GM21381 (cell line): ENCODE data around the gene PRM2.

Experiments used
- ATAC-seq: cut with Tn5 transposase; IDR thresholded peaks from one replicate; pipeline ENCODE4 v1.9.1; 2021; ENCODE audit warnings: mild to moderate bottlenecking, moderate library complexity; ENCODE audit not compliant: unreplicated experiment

The PRM2 gene

GRCh38 chr16:11250786-11251524 is 25.3 kb downstream of the PRM2 start:
- no peak for ATAC-seq

- ATAC-seq: no peak
Measured at GRCh38 chr16:11250091-11250785, 26.0 kb downstream of the PRM2 start.

- ATAC-seq: no peak
Measured at GRCh38 chr16:11249233-11250061, 26.8 kb downstream of the PRM2 start.

- ATAC-seq: no peak
Measured at GRCh38 chr16:11248133-11248532, 28.1 kb downstream of the PRM2 start.

GRCh38 chr16:11245988-11246387 is 30.3 kb downstream of the PRM2 start:
- ATAC-seq: no peak

- no peak for ATAC-seq
Measured at GRCh38 chr16:11245222-11245737, 31.0 kb downstream of the PRM2 start.

GRCh38 chr16:11242658-11243057 is 33.6 kb downstream of the PRM2 start:
- no peak for ATAC-seq

GRCh38 chr16:11241480-11242204 is 34.6 kb downstream of the PRM2 start:
- ATAC-seq: no peak

GRCh38 chr16:11240636-11241473 is 35.4 kb downstream of the PRM2 start:
- no peak for ATAC-seq

GRCh38 chr16:11239644-11240632 is 36.3 kb downstream of the PRM2 start:
- ATAC-seq: no peak

- ATAC-seq: no peak
Measured at GRCh38 chr16:11238272-11239202, 37.7 kb downstream of the PRM2 start.

- no peak for ATAC-seq
Measured at GRCh38 chr16:11236461-11237254, 39.6 kb downstream of the PRM2 start.

- no peak for ATAC-seq
Measured at GRCh38 chr16:11235703-11235991, 40.6 kb downstream of the PRM2 start.

GRCh38 chr16:11234884-11235702 is 41.2 kb downstream of the PRM2 start:
- ATAC-seq: no peak

GRCh38 chr16:11233727-11234376 is 42.4 kb downstream of the PRM2 start:
- no peak for ATAC-seq
